Astrocyte of the spinal cord (primary cell): ENCODE results near the gene OAS2.
"Not testable (repeated sequence)": the region's sequence is repeated elsewhere in the genome, so short reads cannot be mapped to it uniquely, and the experiment has no call there.

ENCODE experiments used
- DNase-seq: peaks from one replicate; pipeline ENCODE4 v3.0.0; 2011; ENCODE audit warnings: low read depth, low spot score
- H3K4me3 ChIP-seq: 2 replicates; pipeline ENCODE4 v1.5.1; 2011; ENCODE audit warnings: low read depth, mild to moderate bottlenecking, low read length, moderate library complexity
- in situ Hi-C: cut with HindIII; loops from 2 replicates; pipeline ENCODE4 v1.10.0; 2017; ENCODE audit warnings: low sequenced_read_pairs
- TF ChIP-seq, protein P1 (sequence below): IDR thresholded peaks from 2 replicates; pipeline ENCODE4 v1.5.1; 2012; ENCODE audit warnings: low read depth, mild to moderate bottlenecking, low read length, inconsistent platforms

OAS2 gene

DNA sequence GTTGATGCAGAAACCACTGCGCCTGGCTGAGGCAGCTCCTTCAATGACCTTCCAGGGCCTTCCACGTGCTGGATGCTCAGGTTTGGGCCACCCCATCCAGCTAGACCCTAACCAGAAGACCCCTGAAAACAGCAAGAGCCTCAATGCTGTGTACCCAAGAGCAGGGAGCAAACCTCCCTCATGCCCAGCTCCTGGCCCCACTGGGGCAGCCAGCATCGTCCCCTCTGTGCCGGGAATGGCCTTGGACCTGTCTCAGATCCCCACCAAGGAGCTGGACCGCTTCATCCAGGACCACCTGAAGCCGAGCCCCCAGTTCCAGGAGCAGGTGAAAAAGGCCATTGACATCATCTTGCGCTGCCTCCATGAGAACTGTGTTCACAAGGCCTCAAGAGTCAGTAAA, 29.5 kb upstream of the OAS2 start:
- in situ Hi-C loops: no loop called here
- H3K4me3 ChIP-seq: no peak overlapping the region
- TF ChIP-seq, protein P1, sequence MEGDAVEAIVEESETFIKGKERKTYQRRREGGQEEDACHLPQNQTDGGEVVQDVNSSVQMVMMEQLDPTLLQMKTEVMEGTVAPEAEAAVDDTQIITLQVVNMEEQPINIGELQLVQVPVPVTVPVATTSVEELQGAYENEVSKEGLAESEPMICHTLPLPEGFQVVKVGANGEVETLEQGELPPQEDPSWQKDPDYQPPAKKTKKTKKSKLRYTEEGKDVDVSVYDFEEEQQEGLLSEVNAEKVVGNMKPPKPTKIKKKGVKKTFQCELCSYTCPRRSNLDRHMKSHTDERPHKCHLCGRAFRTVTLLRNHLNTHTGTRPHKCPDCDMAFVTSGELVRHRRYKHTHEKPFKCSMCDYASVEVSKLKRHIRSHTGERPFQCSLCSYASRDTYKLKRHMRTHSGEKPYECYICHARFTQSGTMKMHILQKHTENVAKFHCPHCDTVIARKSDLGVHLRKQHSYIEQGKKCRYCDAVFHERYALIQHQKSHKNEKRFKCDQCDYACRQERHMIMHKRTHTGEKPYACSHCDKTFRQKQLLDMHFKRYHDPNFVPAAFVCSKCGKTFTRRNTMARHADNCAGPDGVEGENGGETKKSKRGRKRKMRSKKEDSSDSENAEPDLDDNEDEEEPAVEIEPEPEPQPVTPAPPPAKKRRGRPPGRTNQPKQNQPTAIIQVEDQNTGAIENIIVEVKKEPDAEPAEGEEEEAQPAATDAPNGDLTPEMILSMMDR: no peak
- no peak for DNase-seq

- in situ Hi-C loops: no loop called here
- TF ChIP-seq, protein P1: no peak
- DNase-seq: no peak
Measured at GRCh38 chr12:112950701-112951100, 27.6 kb upstream of the OAS2 start.

GRCh38 chr12:112957125-112957524, 21.2 kb upstream of the OAS2 start:
- DNase-seq, H3K4me3 ChIP-seq, in situ Hi-C loops: not testable (repeated sequence)

More at GRCh38 chr12:112950701-112951100, 27.6 kb upstream of the OAS2 start:
- no peak overlapping the region for H3K4me3 ChIP-seq

DNA sequence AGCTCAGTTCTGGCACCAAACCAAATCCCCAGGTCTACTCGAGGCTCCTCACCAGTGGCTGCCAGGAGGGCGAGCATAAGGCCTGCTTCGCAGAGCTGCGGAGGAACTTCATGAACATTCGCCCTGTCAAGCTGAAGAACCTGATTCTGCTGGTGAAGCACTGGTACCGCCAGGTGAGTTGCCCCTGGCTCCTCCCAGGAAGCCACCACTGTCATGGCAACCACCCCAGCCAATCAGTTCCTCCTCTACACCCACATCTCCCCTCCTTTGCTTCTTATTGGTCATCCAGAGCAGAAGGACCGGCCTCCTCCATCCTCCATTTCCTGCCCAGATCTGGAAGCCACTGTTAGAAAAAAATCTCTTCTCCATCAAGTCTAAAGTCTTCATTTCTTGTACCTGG, 17.2 kb upstream of the OAS2 start:
- H3K4me3 ChIP-seq: no peak overlapping the region
- TF ChIP-seq, protein P1: no peak
- in situ Hi-C loops: no loop called here
- no peak for DNase-seq

GRCh38 chr12:112961536-112961935, 16.8 kb upstream of the OAS2 start:
- no peak for DNase-seq
- in situ Hi-C loops: no loop called here
- TF ChIP-seq, protein P1: no peak
- H3K4me3 ChIP-seq: no peak overlapping the region

DNA sequence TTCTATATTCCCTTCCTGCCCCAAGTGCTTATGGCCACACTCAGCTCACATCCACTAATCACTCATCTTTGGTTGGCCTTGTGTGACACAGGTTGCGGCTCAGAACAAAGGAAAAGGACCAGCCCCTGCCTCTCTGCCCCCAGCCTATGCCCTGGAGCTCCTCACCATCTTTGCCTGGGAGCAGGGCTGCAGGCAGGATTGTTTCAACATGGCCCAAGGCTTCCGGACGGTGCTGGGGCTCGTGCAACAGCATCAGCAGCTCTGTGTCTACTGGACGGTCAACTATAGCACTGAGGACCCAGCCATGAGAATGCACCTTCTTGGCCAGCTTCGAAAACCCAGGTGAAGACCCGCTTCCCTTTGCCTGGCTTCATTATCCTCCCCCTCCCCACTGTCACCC, 15.8 kb upstream of the OAS2 start:
- TF ChIP-seq, protein P1: no peak
- in situ Hi-C loops: no loop called here

DNA sequence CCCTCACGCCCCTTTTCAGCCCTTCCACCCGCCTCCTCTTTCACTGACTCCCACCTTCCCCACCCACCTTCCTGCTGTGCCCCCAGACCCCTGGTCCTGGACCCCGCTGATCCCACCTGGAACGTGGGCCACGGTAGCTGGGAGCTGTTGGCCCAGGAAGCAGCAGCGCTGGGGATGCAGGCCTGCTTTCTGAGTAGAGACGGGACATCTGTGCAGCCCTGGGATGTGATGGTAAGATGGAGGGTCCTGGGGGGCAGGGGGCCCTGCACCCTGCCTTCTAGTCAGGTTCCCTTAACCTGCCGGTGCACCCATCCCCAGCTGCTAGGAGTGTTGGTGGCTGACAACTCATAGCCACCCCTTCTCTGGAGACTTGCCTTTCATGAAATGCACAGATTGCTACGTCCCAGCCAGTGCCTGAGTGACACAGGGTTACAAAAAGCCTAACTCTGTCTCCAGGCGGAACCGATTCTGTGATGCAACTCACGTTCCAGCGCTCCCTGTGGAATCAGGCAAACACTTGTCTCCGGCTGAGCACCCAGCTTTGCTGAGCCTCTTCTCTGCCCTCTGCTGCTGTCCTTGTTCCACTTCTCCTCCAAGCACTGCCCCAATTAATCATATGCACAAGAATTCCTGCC, 15.0 kb upstream of the OAS2 start:
- TF ChIP-seq, protein P1: no peak
- no peak for DNase-seq
- in situ Hi-C loops: no loop called here
- no peak overlapping the region for H3K4me3 ChIP-seq

More for the DNA sequence above, 15.8 kb upstream of the OAS2 start:
- no peak overlapping the region for H3K4me3 ChIP-seq
- no peak for DNase-seq
